Prostate gland (tissue), 2 donors: Measurements from ENCODE around the gene CACNA1A.

Experiments
- POLR2A ChIP-seq: fragments of 450-650 bp; IDR thresholded peaks from one replicate; pipeline ENCODE4 v1.6.1; 2016; ENCODE audit warnings: antibody characterized with exemption, mild to moderate bottlenecking
- TF ChIP-seq, protein P1 (sequence below), 4 experiments: fragments of 200-600 bp in 2 of 4; fragments of 450-650 bp in 2 of 4; sonication (generic) in 2 of 4; IDR thresholded peaks; 1 replicate in 3 of 4; 2 replicates in 1 of 4; pipeline ENCODE4 v1.5.1; 2016 to 2019; ENCODE audit warnings: antibody characterized with exemption in 4 of 4, mild to moderate bottlenecking in 2 of 4, moderate library complexity in 2 of 4

DNA sequence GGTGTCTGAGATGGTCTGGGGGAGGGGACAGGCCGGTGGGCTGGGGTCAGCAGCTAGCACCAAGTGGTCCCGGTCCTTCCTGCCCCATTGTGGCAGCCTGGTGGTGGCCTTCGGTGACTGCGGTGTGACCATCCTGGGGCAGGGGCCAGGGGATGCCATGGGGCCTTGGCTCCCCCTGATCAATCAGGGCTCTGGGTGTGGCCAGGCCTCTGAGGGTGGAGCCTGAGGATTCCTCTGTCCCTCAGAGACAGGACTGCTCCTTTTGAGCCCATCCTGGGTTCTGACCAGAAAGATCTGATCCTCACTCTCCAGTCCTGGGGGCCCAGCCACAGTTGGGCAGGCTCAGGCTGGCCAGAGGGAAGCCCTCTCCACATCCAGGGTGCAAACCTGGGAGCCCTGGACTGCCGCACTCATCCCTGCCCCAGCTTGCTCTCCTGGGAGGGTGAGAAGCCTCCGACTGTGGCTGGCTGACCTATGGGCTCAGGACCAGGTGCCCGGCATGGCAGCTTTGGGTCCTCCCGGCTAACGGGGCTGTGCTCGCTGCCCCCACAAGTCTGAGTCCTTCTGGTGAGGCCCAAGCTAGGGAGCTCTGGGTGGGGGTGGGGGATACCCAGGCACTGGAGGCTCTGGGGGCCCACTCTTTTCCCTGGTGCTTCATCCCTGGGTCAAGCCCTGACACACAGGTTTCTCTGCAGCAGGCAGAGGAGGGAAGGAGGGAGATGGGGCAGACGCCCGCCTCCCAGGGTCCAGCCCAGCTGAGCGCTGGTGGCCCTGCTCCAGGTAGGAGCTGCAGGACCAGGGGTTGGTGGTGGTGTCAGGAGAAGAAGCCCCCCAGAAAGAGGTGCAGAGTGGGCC, 296.6 kb downstream of the CACNA1A start:
- TF ChIP-seq, protein P1, sequence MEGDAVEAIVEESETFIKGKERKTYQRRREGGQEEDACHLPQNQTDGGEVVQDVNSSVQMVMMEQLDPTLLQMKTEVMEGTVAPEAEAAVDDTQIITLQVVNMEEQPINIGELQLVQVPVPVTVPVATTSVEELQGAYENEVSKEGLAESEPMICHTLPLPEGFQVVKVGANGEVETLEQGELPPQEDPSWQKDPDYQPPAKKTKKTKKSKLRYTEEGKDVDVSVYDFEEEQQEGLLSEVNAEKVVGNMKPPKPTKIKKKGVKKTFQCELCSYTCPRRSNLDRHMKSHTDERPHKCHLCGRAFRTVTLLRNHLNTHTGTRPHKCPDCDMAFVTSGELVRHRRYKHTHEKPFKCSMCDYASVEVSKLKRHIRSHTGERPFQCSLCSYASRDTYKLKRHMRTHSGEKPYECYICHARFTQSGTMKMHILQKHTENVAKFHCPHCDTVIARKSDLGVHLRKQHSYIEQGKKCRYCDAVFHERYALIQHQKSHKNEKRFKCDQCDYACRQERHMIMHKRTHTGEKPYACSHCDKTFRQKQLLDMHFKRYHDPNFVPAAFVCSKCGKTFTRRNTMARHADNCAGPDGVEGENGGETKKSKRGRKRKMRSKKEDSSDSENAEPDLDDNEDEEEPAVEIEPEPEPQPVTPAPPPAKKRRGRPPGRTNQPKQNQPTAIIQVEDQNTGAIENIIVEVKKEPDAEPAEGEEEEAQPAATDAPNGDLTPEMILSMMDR (IDR thresholded peaks at IDR 0.05): no peak
- TF ChIP-seq POLR2A: no peak
